Measurements from ENCODE around the gene C22orf23. TPM values are rescaled to one million over a fixed set of nuclear protein-coding genes. Genes with fewer than 3 reads are reported as not detected.

Gene C22orf23
- total RNA-seq, 1 donor from 2014 or later: not detected

DNA sequence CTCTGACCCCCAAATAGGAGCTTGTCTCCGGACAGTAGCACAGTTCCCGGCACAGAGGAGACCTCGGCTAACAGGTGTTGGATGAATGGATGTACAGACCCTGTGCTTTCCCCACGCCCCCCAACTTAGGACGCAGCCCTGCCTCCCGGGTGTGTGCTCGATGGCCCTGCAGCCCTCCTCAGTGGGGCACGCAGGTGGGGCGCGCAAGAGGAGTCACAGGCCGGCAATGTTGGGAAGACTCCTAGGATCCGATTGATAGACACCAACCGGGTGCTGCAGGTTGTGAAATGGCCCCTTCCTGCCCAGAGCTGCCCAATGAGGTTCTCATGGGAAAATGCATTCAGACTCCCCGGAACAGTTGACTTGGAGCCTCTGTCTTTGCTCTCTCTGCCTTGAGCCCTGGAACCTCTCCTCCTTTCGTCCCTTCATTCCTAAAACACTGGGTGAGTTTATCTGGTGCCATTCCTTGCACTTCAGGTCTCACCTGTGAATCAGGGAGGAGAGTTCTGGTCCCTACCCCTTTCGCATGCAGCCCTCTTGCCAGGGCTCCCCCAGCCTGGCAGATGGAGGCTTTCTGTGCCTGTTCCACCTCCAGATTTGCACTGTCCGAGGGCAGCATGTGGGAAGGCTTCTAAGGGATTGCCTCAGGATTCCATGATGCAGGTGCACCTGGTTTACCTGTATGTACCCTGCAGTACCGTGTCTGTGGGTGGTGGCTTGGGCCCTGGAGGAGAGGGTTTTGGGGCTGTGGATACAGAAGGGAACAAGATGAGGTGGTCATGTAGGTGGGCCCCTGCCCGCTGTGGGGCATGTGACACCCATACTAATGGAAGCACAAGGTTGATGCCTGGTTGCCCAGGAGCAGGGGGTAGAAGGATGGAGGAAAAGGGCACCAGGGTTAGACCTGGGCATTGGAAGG is 46.1 kb downstream of the C22orf23 start:
- Histone ChIP-seq H3K27me3 (ENCODE audit: insufficient read depth, low read length) (no peaks in the 10 kb centered on the region), H3K4me2 (ENCODE audit: low read length) (peak overlapping the region; percentile 100), H3K4me1 (ENCODE audit: insufficient read depth, low read length) (peaks cover 36% of the 10 kb centered on the region), H4K20me1 (ENCODE audit: insufficient read depth, low read length) (peaks cover 51% of the 10 kb centered on the region), H3K9ac (ENCODE audit: low read length) (peak overlapping the region; percentile 88), H3K27ac (ENCODE audit: low read depth, low read length) (peak overlapping the region; percentile 99), H2AFZ (ENCODE audit: low read depth, low read length) (peak overlapping the region; percentile 7), H3K36me3 (ENCODE audit: insufficient read depth, low read length) (no peaks in the 10 kb centered on the region), H3K4me3 (ENCODE audit: insufficient read depth, low read depth, low read length) (peak overlapping the region; percentile 84), H3K9me3 (ENCODE audit: insufficient read depth, low read depth, low read length) (no peaks in the 10 kb centered on the region), H3K79me2 (ENCODE audit: insufficient read depth, low read length) (peaks cover 60% of the 10 kb centered on the region)
- Mint-ChIP-seq H3K27me3 (ENCODE audit: low read depth, unreplicated experiment) (no peaks in the 10 kb centered on the region), H3K27ac (ENCODE audit: unreplicated experiment) (peak overlapping the region; percentile 87), H3K4me1 (ENCODE audit: low read depth, unreplicated experiment) (peaks cover 47% of the 10 kb centered on the region), H3K36me3 (ENCODE audit: low read depth, unreplicated experiment) (peaks cover 9% of the 10 kb centered on the region), H3K4me3 (ENCODE audit: unreplicated experiment) (peak overlapping the region; percentile 85), H3K9me3 (ENCODE audit: unreplicated experiment) (no peaks in the 10 kb centered on the region)
- FAIRE-seq (no peak), DNase-seq (ENCODE audit: low read depth) (no peak)
- TF ChIP-seq, protein P1, sequence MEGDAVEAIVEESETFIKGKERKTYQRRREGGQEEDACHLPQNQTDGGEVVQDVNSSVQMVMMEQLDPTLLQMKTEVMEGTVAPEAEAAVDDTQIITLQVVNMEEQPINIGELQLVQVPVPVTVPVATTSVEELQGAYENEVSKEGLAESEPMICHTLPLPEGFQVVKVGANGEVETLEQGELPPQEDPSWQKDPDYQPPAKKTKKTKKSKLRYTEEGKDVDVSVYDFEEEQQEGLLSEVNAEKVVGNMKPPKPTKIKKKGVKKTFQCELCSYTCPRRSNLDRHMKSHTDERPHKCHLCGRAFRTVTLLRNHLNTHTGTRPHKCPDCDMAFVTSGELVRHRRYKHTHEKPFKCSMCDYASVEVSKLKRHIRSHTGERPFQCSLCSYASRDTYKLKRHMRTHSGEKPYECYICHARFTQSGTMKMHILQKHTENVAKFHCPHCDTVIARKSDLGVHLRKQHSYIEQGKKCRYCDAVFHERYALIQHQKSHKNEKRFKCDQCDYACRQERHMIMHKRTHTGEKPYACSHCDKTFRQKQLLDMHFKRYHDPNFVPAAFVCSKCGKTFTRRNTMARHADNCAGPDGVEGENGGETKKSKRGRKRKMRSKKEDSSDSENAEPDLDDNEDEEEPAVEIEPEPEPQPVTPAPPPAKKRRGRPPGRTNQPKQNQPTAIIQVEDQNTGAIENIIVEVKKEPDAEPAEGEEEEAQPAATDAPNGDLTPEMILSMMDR (IDR thresholded peaks at IDR 0.05; ENCODE audit: insufficient read depth, low read depth, low read length): no peak
- TF ChIP-seq EZH2 (IDR thresholded peaks at IDR 0.05; ENCODE audit: insufficient read depth, low read length): no peak

DNA sequence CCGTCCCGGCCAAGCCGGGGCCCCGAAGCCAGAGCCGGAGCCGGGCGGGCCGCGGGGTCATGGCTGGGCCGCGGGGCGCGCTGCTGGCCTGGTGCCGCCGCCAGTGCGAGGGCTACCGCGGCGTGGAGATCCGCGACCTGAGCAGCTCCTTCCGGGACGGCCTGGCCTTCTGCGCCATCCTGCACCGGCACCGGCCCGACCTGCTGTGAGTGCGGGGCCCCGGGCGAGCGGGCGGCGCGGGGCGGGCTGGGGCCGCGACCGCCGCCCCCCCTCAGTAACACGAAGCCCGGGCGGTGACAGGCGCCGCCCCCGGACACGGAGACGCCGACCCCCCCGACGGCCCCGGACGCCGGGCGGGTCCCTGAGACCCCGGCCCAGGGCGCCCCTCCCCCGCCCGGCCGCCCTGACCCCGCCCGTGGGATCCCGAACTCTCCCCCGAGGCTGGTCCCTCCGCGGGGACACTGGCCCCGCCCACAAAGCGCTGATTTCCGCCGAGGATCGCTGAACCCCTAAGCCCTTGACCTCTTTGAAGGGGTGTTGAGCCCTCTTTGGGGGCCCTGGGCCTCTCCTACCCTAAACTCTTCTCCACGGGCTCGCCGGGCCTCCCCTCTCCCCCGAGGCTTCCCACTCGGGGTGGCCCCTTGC is 46.9 kb downstream of the C22orf23 start:
- Histone ChIP-seq H3K79me2 (ENCODE audit: insufficient read depth, low read length) (peaks cover 52% of the 10 kb centered on the region), H3K9me3 (ENCODE audit: insufficient read depth, low read depth, low read length) (no peaks in the 10 kb centered on the region), H3K36me3 (ENCODE audit: insufficient read depth, low read length) (no peaks in the 10 kb centered on the region), H3K4me3 (ENCODE audit: insufficient read depth, low read depth, low read length) (peak overlapping the region; percentile 84), H3K27ac (ENCODE audit: low read depth, low read length) (peak overlapping the region; percentile 99), H4K20me1 (ENCODE audit: insufficient read depth, low read length) (peaks cover 43% of the 10 kb centered on the region), H3K9ac (ENCODE audit: low read length) (peak overlapping the region; percentile 88), H3K4me1 (ENCODE audit: insufficient read depth, low read length) (peaks cover 35% of the 10 kb centered on the region), H2AFZ (ENCODE audit: low read depth, low read length) (peak overlapping the region; percentile 7), H3K4me2 (ENCODE audit: low read length) (peak overlapping the region; percentile 100), H3K27me3 (ENCODE audit: insufficient read depth, low read length) (no peaks in the 10 kb centered on the region)
- TF ChIP-seq EZH2 (IDR thresholded peaks at IDR 0.05; ENCODE audit: insufficient read depth, low read length): no peak
- TF ChIP-seq, protein P1 (IDR thresholded peaks at IDR 0.05; ENCODE audit: insufficient read depth, low read depth, low read length): no peak
- peak overlapping the region; percentile 85 for H3K4me3 Mint-ChIP-seq (ENCODE audit: unreplicated experiment)
- DNase-seq (ENCODE audit: low read depth) (no peak), FAIRE-seq (no peak)
- no peaks in the 10 kb centered on the region for H3K9me3 Mint-ChIP-seq (ENCODE audit: unreplicated experiment)
- H3K36me3 Mint-ChIP-seq (ENCODE audit: low read depth, unreplicated experiment): peaks cover 7% of the 10 kb centered on the region
- peaks cover 44% of the 10 kb centered on the region for H3K4me1 Mint-ChIP-seq (ENCODE audit: low read depth, unreplicated experiment)
- peak overlapping the region; percentile 87 for H3K27ac Mint-ChIP-seq (ENCODE audit: unreplicated experiment)
- H3K27me3 Mint-ChIP-seq (ENCODE audit: low read depth, unreplicated experiment): no peaks in the 10 kb centered on the region

Data from astrocyte (in vitro differentiated cells and primary cell).